ENCODE data around the gene NOL4L. TPM values are rescaled to one million over a fixed set of nuclear protein-coding genes. Genes with fewer than 3 reads are reported as not detected.

NOL4L gene
- total and polyA plus RNA-seq, 9 donors = 3.3 to 17.1 (median 10.6) TPM

DNA sequence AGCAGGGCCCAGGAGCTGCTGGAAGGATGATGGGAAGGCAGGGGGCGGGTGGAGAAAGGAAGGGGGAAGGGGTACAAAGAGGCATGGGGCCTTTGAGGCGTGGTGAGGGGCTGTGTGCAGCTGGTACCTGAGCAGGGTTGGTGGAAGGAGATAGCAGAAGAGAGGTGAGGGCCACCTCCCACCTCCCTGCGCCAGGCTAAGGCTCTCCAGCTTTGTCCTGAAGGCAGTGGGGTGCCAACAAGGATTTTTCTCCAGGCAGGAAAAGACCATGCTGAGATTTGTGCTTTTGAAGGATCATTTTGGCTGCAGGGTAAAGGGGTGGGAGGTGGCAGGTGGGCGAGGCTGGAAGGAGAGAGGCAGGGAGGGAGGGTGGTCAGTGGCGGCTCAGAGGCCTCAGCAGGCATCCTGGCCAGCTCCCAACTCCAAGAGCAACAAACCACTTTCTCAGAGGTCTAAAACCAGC is 40.8 kb downstream of the NOL4L start:
- WGBS, 3 donors = 88 to 92% (median 89%) methylated on average over 5 of the region's 5 CpGs

DNA sequence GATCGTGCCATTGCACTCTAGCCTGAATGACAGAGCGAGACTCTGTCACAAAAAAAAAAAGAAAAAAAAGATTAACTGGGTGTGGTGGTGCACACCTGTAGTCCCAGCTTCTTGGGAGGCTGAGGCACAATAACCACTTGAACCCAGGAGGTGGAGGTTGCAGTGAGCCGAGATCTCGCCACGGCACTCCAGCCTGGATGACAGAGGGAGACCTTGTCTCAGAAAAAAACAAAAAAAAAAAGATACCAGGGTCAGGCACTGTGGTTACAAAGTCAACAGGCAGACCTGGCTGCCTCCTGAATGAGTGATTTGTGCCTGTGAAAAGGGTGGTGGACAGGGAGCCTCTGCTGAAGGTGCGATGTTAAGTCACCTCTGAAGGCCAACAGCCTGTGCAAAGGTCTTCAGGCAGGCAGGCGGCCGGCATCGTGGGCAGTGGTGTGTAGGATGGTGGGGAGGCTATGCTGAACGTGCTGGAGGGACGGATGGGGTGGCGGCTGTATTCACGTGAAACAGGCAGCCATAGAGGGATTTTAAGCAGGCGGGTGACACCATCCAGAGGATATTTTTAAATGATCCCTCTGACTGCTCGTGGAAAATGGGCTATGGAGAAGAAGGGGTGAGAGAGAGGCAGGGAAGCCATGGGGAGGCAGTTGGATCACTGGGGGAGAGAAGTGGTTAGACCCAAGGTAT is 41.4 kb downstream of the NOL4L start:
- TF ChIP-seq POLR2A (IDR thresholded peaks at IDR 0.05) (no peak), EP300 (IDR thresholded peaks at IDR 0.05) (no peak)
- TF ChIP-seq, protein P1, sequence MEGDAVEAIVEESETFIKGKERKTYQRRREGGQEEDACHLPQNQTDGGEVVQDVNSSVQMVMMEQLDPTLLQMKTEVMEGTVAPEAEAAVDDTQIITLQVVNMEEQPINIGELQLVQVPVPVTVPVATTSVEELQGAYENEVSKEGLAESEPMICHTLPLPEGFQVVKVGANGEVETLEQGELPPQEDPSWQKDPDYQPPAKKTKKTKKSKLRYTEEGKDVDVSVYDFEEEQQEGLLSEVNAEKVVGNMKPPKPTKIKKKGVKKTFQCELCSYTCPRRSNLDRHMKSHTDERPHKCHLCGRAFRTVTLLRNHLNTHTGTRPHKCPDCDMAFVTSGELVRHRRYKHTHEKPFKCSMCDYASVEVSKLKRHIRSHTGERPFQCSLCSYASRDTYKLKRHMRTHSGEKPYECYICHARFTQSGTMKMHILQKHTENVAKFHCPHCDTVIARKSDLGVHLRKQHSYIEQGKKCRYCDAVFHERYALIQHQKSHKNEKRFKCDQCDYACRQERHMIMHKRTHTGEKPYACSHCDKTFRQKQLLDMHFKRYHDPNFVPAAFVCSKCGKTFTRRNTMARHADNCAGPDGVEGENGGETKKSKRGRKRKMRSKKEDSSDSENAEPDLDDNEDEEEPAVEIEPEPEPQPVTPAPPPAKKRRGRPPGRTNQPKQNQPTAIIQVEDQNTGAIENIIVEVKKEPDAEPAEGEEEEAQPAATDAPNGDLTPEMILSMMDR (IDR thresholded peaks at IDR 0.05) = no peak
- Histone ChIP-seq H3K27me3 (no peaks in the 10 kb centered on the region), H3K36me3 (no peaks in the 10 kb centered on the region), H3K9me3 (no peaks in the 10 kb centered on the region), H3K4me3 (no peak overlapping the region), H3K4me1 (ENCODE audit: insufficient read depth) (peaks cover 2% of the 10 kb centered on the region), H3K27ac (no peak overlapping the region)
- 92 to 93% (median 92%) methylated on average over 15 of the region's 15 CpGs for WGBS, 3 donors
- no peak for DNase-seq
- intact Hi-C loops (cut with DNase I) = no loop called here

More for the DNA sequence above, 40.8 kb downstream of the NOL4L start:
- no peaks in the 10 kb centered on the region for H3K36me3 ChIP-seq
- intact Hi-C loops (cut with DNase I) = no loop called here
- no peak for TF ChIP-seq EP300 (IDR thresholded peaks at IDR 0.05)
- no peak for TF ChIP-seq POLR2A (IDR thresholded peaks at IDR 0.05)
- TF ChIP-seq, protein P1 (IDR thresholded peaks at IDR 0.05) = no peak
- no peak for DNase-seq
- H3K27ac ChIP-seq = no peak overlapping the region
- H3K27me3 ChIP-seq = no peaks in the 10 kb centered on the region
- no peaks in the 10 kb centered on the region for H3K4me1 ChIP-seq (ENCODE audit: insufficient read depth)
- no peak overlapping the region for H3K4me3 ChIP-seq
- no peaks in the 10 kb centered on the region for H3K9me3 ChIP-seq

DNA sequence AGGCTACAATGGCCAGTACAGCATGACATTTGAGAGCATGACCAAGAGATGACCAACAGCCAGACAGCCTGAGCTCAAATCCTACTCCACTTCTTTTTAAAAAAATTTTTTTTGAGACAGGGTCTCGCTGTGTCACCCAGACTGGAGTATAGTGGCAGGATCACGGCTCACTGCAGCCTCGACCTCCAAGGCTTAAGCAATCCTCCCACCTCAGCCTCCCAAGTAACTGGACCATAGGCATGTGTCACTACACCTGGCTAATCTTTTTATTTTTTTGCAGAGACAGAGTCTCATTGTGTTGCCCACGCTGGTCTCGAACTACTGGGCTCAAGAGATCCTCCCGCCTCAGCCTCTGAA is 42.9 kb downstream of the NOL4L start:
- Histone ChIP-seq H3K4me1 (ENCODE audit: insufficient read depth) (peaks cover 7% of the 10 kb centered on the region), H3K27me3 (no peaks in the 10 kb centered on the region), H3K9me3 (no peaks in the 10 kb centered on the region), H3K36me3 (no peaks in the 10 kb centered on the region), H3K27ac (no peak overlapping the region), H3K4me3 (no peak overlapping the region)
- WGBS, 3 donors = 96 to 98% (median 96%) methylated on average over 6 of the region's 6 CpGs
- intact Hi-C loops (cut with DNase I) = no loop called here
- no peak for DNase-seq
- TF ChIP-seq POLR2A (IDR thresholded peaks at IDR 0.05) (no peak), EP300 (IDR thresholded peaks at IDR 0.05) (no peak)
- TF ChIP-seq, protein P1 (IDR thresholded peaks at IDR 0.05) = no peak

DNA sequence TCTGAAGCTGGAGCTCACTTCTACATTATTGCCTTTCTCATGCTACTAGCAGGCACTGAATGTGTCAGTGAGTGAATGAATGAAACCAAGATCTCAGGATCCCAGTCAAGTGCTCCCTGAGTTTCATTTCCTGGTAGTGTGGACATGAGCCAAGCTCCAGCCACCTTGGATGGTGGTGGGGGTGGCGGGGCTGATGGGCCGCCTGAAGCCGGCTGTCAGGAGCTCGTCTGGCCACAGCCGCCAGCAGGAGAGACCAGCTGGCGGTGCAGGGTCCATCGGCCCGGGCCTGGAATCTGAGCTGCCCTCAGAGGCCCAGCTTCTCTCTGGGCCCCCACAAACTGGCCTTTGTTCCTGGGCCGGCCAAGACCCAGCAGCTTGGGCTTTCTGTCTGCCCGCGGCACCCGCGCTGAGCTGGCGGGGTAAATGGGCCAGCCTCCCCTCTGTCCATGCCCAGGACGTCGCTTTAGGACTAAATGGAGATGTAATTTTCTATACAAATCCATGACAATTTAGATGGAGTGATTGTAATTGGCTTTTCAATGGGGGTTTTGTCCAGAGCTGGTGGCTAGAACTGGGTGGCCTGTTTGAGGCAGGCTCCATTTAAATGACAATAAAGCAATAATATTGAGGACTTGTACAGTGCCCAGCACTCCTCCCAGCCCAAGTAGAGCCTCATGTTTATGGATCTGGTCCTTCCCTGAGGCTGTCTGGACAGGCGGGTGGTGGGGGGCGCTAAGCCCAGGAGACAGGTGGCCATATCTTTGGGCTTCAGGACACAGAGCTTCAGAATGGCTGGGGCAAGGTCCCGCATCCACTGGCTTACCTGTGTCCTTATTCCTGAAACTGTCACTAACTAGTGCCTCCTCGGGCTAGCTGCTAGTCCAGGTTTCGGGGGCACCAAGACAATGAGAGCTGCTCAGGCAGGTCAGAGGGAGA is 43.5 kb downstream of the NOL4L start:
- intact Hi-C loops (cut with DNase I) = no loop called here
- no peak overlapping the region for H3K27ac ChIP-seq
- 90 to 92% (median 92%) methylated on average over 21 of the region's 21 CpGs for WGBS, 3 donors
- H3K36me3 ChIP-seq = no peaks in the 10 kb centered on the region
- TF ChIP-seq EP300 (IDR thresholded peaks at IDR 0.05) = no peak
- TF ChIP-seq POLR2A (IDR thresholded peaks at IDR 0.05) = no peak
- TF ChIP-seq, protein P1 (IDR thresholded peaks at IDR 0.05) = no peak
- no peaks in the 10 kb centered on the region for H3K9me3 ChIP-seq
- H3K4me3 ChIP-seq = no peak overlapping the region
- DNase-seq = no peak
- H3K27me3 ChIP-seq = no peaks in the 10 kb centered on the region
- H3K4me1 ChIP-seq (ENCODE audit: insufficient read depth) = peaks cover 10% of the 10 kb centered on the region
